IPS DF 4.7 (cell line): ENCODE results near the gene RXFP2.
A peak's percentile ranks its signal among the peaks of the same experiment; 100 is the strongest.

Experiments used
- DNase-seq: peaks from one replicate; pipeline ENCODE4 v3.0.0-alpha.2; 2013; ENCODE audit warnings: low spot score; ENCODE audit errors: extremely low read depth

RXFP2 gene

GRCh38 chr13:31739226-31739625, at the start of gene RXFP2:
Gene RXFP2 (plus strand): TSS chr13:31739526. CDS start chr13:31739613, 87 bp downstream.
- no peak for DNase-seq

GRCh38 chr13:31697290-31697689, 42.0 kb upstream of the RXFP2 start:
- no peak for DNase-seq

GRCh38 chr13:31699650-31700049, 39.7 kb upstream of the RXFP2 start:
- peak; percentile 11 for DNase-seq

- no peak for DNase-seq
These were observed 35.5 kb upstream of the RXFP2 start for GRCh38 chr13:31703780-31704179.

GRCh38 chr13:31706105-31706504, 33.2 kb upstream of the RXFP2 start:
- DNase-seq = no peak

- no peak for DNase-seq
These were observed 21.7 kb upstream of the RXFP2 start for GRCh38 chr13:31717583-31717982.

GRCh38 chr13:31719214-31719613, 20.1 kb upstream of the RXFP2 start:
- no peak for DNase-seq

GRCh38 chr13:31722673-31723072, 16.7 kb upstream of the RXFP2 start:
- DNase-seq = no peak

GRCh38 chr13:31725841-31726240, 13.5 kb upstream of the RXFP2 start:
- no peak for DNase-seq

GRCh38 chr13:31731921-31732320, 7.4 kb upstream of the RXFP2 start:
- DNase-seq = no peak

GRCh38 chr13:31733066-31733465, 6.3 kb upstream of the RXFP2 start:
- no peak for DNase-seq

- DNase-seq = no peak
These were observed 5.7 kb upstream of the RXFP2 start for GRCh38 chr13:31733647-31734046.

GRCh38 chr13:31742097-31742734, 2.9 kb downstream of the RXFP2 start:
- peak; percentile 46 for DNase-seq

GRCh38 chr13:31747291-31747690, 8.0 kb downstream of the RXFP2 start:
- DNase-seq = no peak

GRCh38 chr13:31747966-31748365, 8.6 kb downstream of the RXFP2 start:
- DNase-seq = no peak

GRCh38 chr13:31749929-31750328, 10.6 kb downstream of the RXFP2 start:
- DNase-seq = no peak

GRCh38 chr13:31755211-31755610, 15.9 kb downstream of the RXFP2 start:
- DNase-seq = no peak

- DNase-seq = no peak
These were observed 16.5 kb downstream of the RXFP2 start for GRCh38 chr13:31755803-31756212.

- DNase-seq = no peak
These were observed 17.0 kb downstream of the RXFP2 start for GRCh38 chr13:31756346-31756745.

- DNase-seq = no peak
These were observed 22.6 kb downstream of the RXFP2 start for GRCh38 chr13:31761951-31762350.

- no peak for DNase-seq
These were observed 25.2 kb downstream of the RXFP2 start for GRCh38 chr13:31764556-31764955.

- no peak for DNase-seq
These were observed 25.9 kb downstream of the RXFP2 start for GRCh38 chr13:31765138-31765785.

- DNase-seq = no peak
These were observed 28.0 kb downstream of the RXFP2 start for GRCh38 chr13:31767175-31767900.
